NOMO-1 treated with DMSO at 0.1 percent for 48 hours (cell line): ENCODE measurements around the gene AMACR.
"Not testable (repeated sequence)": the region's sequence is repeated elsewhere in the genome, so short reads cannot be mapped to it uniquely, and the experiment has no call there.

Experiments used
- DNase-seq: peaks from one replicate; lab custom pipeline; 2025; ENCODE audit not compliant: unreplicated experiment; lab: John Stamatoyannopoulos, UW

Gene AMACR

DNA sequence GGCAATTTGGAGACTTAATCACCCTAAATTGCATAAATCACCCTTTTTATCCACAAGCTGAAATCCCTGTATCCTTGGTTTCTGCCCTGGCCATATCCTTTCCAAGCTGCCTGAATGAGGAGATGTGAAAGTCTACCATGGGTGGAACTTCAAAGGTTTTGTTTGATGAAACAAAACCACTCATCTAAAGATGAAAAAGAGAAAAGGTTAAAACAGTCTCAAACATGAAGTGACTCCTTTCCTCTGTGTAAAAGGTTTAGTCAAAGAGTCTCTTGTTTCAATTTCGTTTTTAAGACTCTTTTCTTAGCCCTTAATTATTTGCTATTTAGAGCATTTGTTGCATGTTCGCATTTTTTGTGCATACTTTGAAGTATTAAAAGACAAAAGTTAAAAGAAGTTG lies 34.6 kb downstream of the AMACR start:
- no peak for DNase-seq

DNA sequence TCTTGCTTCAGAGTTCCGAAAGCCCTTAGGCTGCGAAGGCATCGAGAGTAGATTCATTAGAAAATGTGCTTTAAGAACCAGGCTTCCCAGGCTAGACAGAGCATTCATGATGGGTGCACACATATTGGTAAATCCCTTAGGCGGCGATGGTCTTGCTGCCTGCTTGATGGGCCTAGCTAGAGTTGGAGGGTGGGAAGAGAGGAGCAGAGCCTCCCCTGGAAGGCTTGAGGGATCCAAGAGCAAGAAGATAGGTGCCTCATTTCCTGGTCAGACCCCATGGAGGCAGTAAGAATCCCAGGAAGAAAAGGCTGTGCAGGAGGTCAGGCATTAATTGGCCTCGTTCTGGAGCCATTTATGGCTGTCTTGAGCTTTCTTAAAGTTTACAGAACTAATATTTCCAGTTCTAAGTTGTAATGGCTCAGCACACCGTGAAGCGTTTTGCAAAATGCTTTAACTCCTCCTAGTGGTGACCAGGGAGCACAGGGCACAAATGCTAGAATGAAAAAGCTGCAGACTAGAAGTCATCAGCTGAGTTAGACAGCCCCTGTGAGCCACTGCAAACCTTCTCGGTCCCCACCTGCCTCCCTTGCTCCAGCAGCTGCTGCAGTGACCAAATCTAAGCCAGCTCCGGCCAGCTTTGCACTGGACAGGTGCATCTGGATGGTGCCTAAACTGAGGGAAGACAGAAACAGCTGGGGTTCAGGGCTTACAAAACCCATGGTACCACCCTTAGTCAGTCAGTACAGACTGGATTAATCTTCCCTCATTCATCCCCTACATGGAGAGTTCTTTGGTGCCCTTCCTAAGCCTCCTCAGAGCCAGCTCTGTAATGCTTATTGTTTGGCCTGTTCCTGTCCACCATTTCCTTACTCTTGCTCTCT lies 38.0 kb downstream of the AMACR start:
- peak; percentile 70 for DNase-seq

GRCh38 chr5:33968211-33969005 lies 39.4 kb downstream of the AMACR start:
- no peak for DNase-seq

GRCh38 chr5:33966805-33967204 lies 41.0 kb downstream of the AMACR start:
- no peak for DNase-seq

- peak; percentile 73 for DNase-seq
These were observed 43.6 kb downstream of the AMACR start for GRCh38 chr5:33964132-33964700.

DNA sequence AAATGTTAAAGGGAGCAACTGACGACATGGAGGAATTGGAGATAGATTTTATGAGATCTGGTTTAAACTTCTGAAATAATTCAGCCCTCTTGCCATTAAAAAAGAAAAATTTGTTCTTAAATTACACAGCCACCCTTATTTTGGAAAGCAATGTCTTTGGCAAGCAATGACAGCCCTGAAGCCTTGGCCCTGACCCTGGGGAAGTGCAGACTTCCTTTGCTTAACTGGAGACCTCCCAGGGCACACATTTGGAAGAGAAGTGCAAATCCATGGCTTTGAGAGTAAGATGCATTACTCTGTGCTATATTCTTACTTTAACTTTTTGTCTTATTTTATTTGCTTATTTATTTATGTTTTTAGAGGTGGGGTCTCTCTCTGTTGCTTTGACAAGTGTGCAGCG lies 49.7 kb downstream of the AMACR start:
- no peak for DNase-seq

- no peak for DNase-seq
These were observed 50.2 kb downstream of the AMACR start for GRCh38 chr5:33957577-33958150.

DNA sequence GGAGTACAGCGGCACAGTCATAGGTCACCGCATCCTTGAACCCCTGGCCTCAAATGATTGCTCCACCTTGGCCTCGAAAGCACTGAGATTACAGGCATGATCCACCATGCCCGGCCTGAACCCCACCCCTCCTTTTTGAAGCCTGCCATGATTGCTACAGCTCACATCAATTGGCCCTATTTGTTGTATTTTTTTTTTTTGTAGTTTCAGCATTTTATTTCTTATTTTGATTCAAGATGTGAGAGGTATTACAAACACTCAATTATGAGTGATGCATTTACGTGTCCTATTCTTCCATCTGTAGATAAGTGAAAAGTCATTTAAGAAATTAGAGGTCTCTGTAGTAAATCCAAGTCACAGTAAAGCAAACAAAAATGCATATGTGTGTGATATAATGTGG lies 55.7 kb downstream of the AMACR start:
- not testable (repeated sequence) for DNase-seq

DNA sequence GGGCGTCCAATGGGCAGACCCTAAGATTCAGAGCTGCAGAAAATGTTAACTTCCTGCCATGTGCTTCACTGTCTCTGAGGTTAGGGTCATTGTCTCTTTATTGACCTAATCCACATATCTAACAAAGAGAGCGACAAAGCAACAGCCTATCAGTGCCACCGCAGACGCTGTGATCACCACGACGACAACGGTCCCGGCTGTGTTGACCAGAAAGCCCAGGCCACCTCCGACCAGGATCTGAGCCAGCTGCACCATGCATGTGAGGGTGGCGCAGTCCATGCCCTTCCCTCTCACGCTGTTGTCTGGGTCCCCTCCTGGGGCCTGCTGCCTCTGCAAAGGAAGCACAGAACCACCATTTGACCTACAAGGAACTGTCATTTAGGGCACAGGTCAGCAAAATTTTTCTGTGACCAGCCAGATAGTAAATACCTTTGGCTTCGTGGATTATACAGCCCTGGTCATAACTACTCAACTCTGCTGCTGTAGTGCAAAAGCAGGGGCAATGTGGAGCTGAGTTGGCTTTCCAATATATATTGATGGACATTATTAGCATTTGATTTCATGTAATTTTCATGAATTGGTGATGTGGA lies 63.2 kb downstream of the AMACR start:
- no peak for DNase-seq

DNA sequence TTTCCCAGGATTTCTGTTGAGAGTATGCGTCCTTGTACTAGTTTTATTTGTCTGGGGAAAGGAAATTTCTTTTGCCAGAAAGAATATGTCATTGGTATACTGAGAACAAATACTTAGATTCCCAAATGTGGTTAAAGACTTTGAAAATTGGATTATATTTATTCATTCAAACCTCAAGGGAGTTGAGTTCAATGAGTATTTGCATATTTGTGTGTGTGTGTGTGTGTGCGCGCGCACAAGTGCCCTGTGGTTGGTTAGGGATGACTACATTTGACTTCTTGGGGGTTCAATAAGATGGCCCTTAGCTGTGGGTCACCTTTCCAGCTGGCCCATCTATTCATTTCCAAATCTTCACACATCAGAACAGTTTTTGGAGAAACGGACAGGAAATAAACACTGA lies 66.8 kb downstream of the AMACR start:
- no peak for DNase-seq

DNA sequence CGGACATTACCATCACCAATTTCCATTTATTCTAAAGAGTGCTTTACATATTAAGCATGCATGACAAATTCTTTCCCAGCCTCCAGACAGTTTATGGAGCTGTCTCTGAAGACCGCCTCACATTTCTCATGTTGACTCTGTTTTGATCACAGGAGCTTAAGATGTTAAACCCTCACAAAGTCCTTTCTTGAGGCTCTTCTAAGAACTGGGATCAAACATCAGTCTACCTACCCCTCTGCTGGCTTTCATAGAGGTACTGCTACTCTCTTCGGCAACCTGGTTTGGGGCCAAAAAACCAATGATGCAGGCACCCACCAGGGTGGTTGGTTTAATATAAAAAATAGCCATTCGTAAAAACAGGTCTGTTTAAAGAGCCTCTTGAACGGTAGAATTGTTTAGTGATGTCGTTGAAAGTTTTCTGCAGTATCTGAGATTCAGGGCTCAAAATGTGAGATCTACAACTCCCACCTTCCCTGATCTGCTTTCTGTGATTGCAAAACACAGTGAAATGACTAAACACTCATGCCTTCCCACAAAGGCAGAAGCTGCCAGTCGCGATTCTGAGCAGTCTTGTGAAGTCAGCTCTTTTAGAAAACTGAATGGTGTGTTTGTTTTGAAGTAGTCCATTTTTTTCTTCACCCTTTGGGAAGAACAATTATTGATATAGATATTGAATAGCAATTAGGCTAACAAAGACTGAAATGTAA lies 68.1 kb downstream of the AMACR start:
- DNase-seq: peak; percentile 60

- no peak for DNase-seq
These were observed 69.0 kb downstream of the AMACR start for GRCh38 chr5:33938881-33939280.

GRCh38 chr5:33938507-33938796 lies 69.4 kb downstream of the AMACR start:
- DNase-seq: no peak

DNA sequence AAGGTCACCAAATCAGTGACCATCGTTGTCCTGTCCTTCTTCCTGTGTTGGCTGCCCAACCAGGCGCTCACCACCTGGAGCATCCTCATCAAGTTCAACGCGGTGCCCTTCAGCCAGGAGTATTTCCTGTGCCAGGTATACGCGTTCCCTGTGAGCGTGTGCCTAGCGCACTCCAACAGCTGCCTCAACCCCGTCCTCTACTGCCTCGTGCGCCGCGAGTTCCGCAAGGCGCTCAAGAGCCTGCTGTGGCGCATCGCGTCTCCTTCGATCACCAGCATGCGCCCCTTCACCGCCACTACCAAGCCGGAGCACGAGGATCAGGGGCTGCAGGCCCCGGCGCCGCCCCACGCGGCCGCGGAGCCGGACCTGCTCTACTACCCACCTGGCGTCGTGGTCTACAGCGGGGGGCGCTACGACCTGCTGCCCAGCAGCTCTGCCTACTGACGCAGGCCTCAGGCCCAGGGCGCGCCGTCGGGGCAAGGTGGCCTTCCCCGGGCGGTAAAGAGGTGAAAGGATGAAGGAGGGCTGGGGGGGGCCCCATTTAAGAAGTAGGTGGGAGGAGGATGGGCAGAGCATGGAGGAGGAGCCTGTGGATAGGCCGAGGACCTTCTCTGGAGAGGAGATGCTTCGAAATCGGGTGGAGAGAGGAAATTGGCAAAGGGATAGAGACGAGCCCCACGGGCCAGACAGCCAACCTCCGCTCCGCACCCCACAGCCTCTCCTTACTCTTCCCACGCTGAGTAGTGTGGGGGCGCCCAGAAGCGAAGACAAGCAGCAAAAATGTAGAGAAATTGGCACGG lies 69.9 kb downstream of the AMACR start:
- DNase-seq: no peak

GRCh38 chr5:33937017-33937706 lies 70.7 kb downstream of the AMACR start:
- no peak for DNase-seq

DNA sequence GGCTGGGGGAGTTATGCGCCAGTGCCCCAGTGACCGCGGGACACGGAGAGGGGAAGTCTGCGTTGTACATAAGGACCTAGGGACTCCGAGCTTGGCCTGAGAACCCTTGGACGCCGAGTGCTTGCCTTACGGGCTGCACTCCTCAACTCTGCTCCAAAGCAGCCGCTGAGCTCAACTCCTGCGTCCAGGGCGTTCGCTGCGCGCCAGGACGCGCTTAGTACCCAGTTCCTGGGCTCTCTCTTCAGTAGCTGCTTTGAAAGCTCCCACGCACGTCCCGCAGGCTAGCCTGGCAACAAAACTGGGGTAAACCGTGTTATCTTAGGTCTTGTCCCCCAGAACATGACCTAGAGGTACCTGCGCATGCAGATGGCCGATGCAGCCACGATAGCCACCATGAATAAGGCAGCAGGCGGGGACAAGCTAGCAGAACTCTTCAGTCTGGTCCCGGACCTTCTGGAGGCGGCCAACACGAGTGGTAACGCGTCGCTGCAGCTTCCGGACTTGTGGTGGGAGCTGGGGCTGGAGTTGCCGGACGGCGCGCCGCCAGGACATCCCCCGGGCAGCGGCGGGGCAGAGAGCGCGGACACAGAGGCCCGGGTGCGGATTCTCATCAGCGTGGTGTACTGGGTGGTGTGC lies 71.4 kb downstream of the AMACR start, which contains the start of gene RXFP3:
RXFP3 (plus strand) TSS at position 6 of the 636 bp plus-strand sequence; CDS start at position 361, 355 bp downstream.
- DNase-seq: no peak
